Measurements from ENCODE around the gene SNTN. TPM values are rescaled to one million over a fixed set of nuclear protein-coding genes. Genes with fewer than 3 reads are reported as not detected.

The SNTN gene
- polyA plus RNA-seq, 1 of the 3 experiments (the other 2 are of a cell fraction): not detected

DNA sequence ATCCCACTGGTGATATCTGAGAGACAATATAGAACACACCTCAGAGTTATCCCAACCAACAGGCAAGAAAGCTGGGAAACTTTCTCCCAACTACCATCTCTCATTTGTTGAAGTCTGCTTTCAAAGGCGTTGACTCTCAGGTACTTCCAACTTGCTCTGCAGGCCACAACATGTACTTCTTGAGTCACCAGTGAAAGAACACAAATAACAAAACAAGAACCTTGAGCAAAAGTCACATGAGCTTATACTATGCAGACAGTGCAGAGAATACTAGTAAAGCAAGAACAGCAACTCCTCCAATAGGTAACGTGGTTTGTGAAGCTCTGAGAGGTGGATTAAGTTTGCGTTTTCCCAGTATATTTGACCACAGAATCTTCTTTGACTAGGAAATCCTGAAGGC, 20.6 kb downstream of the SNTN start:
- no peaks in the 10 kb centered on the region for H3K27me3 ChIP-seq (ENCODE audit: insufficient read depth)
- no peaks in the 10 kb centered on the region for H3K9me3 ChIP-seq
- H3K79me2 ChIP-seq (ENCODE audit: insufficient read depth): no peaks in the 10 kb centered on the region
- no peaks in the 10 kb centered on the region for H3F3A ChIP-seq (replicated peaks; ENCODE audit: insufficient read depth)
- no peaks in the 10 kb centered on the region for H3K36me3 ChIP-seq (replicated peaks in 1 of 2; ENCODE audit: control insufficient read depth in 1 of 2, insufficient read depth in 2 of 2, low read length in 1 of 2)
- TF ChIP-seq NRF1 (IDR thresholded peaks at IDR 0.05; ENCODE audit: low read depth, low read length) (no peak), JUND (IDR thresholded peaks at IDR 0.05) (no peak), EP300 (IDR thresholded peaks at IDR 0.05; ENCODE audit: borderline replicate concordance in 1 of 2, low read depth in 1 of 2, low read length in 1 of 2) (no peak)
- no peaks in the 10 kb centered on the region for H4K20me1 ChIP-seq (ENCODE audit: insufficient read depth)
- POLR2A ChIA-PET: no interaction called here
- 69% methylated on average over 3 of the region's 3 CpGs for WGBS (ENCODE audit: low lambda C conversion rate)
- no peaks in the 10 kb centered on the region for H3K9me2 ChIP-seq
- no peak overlapping the region for H3K4me3 ChIP-seq (ENCODE audit: low read depth in 2 of 2, low read length in 1 of 2)
- no peaks in the 10 kb centered on the region; a peak in 1 of 4 replicates for H3K4me1 ChIP-seq (ENCODE audit: control insufficient read depth in 1 of 2, insufficient read depth in 2 of 2, low read depth in 1 of 2, low read length in 1 of 2)
- no peak overlapping the region for H3K4me2 ChIP-seq
- no peak overlapping the region for H2AFZ ChIP-seq (ENCODE audit: low read depth)
- DNase-seq: no peak
- H3K9ac ChIP-seq: no peak overlapping the region
- CTCF ChIA-PET: interaction anchor here (0.8 kb wide), 1 partner anchor 40 kb away, joined by 3 read pairs; no protein-coding TSS in a partner anchor
- no peak overlapping the region for H3K27ac ChIP-seq (ENCODE audit: low read depth in 2 of 2, low read length in 1 of 2)

DNA sequence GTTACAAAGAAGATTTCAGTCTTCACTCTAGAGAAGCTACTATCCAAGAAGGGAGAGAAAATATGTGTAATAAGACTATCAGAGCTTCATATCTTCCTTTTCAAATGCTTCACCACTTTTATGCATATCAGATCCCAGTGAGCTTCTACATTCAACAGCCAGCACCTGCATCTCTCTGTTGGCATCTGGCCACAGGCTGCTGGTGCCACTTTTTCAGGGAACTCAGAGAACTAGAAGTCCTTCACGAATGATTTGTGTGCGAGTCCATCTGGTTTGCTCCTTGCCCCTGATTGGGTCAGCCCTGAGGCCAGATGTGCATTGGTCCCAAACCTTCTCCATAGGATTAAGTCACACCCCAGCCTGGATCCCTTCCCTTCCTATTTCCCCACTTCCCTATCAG, 22.1 kb downstream of the SNTN start:
- ChIA-PET CTCF (interaction anchor here (1.7 kb wide), 1 partner anchor 9 kb away, joined by 4 read pairs; no protein-coding TSS in a partner anchor), POLR2A (no interaction called here)
- H3K36me3 ChIP-seq (replicated peaks in 1 of 2; ENCODE audit: control insufficient read depth in 1 of 2, insufficient read depth in 2 of 2, low read length in 1 of 2): no peaks in the 10 kb centered on the region
- no peaks in the 10 kb centered on the region for H3K27me3 ChIP-seq (ENCODE audit: insufficient read depth)
- no peaks in the 10 kb centered on the region for H3K9me3 ChIP-seq
- no peaks in the 10 kb centered on the region; a peak in 1 of 4 replicates for H3K4me1 ChIP-seq (ENCODE audit: control insufficient read depth in 1 of 2, insufficient read depth in 2 of 2, low read depth in 1 of 2, low read length in 1 of 2)
- no peak for DNase-seq
- no peak overlapping the region for H3K9ac ChIP-seq
- no peaks in the 10 kb centered on the region for H3K79me2 ChIP-seq (ENCODE audit: insufficient read depth)
- H3K4me3 ChIP-seq (ENCODE audit: low read depth in 2 of 2, low read length in 1 of 2): no peak overlapping the region
- H3K4me2 ChIP-seq: no peak overlapping the region
- H3F3A ChIP-seq (replicated peaks; ENCODE audit: insufficient read depth): no peaks in the 10 kb centered on the region
- WGBS (ENCODE audit: low lambda C conversion rate): 79% methylated on average over 2 of the region's 2 CpGs
- TF ChIP-seq TCF12 (IDR thresholded peaks at IDR 0.05) (no peak), YY1 (IDR thresholded peaks at IDR 0.05; ENCODE audit: low read depth) (no peak), NRF1 (IDR thresholded peaks at IDR 0.05; ENCODE audit: low read depth, low read length) (no peak), EP300 (IDR thresholded peaks at IDR 0.05; ENCODE audit: borderline replicate concordance in 1 of 2, low read depth in 1 of 2, low read length in 1 of 2) (no peak), ELF1 (IDR thresholded peaks at IDR 0.05) (no peak), RAD21 (IDR thresholded peaks at IDR 0.05; ENCODE audit: low read length) (no peak), MEF2A (IDR thresholded peaks at IDR 0.05; ENCODE audit: borderline replicate concordance, low read depth) (no peak), MXI1 (IDR thresholded peaks at IDR 0.05; ENCODE audit: low read depth, low read length) (no peak), EZH2phosphoT487 (IDR thresholded peaks at IDR 0.05; ENCODE audit: borderline replicate concordance, low read depth) (no peak), SMC3 (IDR thresholded peaks at IDR 0.05; ENCODE audit: low read depth, low read length) (no peak), RXRA (IDR thresholded peaks at IDR 0.05; ENCODE audit: borderline replicate concordance, low read depth) (no peak), CHD2 (IDR thresholded peaks at IDR 0.05; ENCODE audit: low read length, partially characterized antibody) (no peak), JUND (IDR thresholded peaks at IDR 0.05) (no peak), FOSL2 (IDR thresholded peaks at IDR 0.05; ENCODE audit: borderline replicate concordance, low read depth) (no peak)
- TF ChIP-seq, protein P1, sequence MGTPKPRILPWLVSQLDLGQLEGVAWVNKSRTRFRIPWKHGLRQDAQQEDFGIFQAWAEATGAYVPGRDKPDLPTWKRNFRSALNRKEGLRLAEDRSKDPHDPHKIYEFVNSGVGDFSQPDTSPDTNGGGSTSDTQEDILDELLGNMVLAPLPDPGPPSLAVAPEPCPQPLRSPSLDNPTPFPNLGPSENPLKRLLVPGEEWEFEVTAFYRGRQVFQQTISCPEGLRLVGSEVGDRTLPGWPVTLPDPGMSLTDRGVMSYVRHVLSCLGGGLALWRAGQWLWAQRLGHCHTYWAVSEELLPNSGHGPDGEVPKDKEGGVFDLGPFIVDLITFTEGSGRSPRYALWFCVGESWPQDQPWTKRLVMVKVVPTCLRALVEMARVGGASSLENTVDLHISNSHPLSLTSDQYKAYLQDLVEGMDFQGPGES (IDR thresholded peaks at IDR 0.05; ENCODE audit: low read depth, low read length): no peak
- TF ChIP-seq, protein P2, sequence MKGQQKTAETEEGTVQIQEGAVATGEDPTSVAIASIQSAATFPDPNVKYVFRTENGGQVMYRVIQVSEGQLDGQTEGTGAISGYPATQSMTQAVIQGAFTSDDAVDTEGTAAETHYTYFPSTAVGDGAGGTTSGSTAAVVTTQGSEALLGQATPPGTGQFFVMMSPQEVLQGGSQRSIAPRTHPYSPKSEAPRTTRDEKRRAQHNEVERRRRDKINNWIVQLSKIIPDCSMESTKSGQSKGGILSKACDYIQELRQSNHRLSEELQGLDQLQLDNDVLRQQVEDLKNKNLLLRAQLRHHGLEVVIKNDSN (IDR thresholded peaks at IDR 0.05; ENCODE audit: borderline replicate concordance, low read depth): no peak
- TF ChIP-seq, protein P3, sequence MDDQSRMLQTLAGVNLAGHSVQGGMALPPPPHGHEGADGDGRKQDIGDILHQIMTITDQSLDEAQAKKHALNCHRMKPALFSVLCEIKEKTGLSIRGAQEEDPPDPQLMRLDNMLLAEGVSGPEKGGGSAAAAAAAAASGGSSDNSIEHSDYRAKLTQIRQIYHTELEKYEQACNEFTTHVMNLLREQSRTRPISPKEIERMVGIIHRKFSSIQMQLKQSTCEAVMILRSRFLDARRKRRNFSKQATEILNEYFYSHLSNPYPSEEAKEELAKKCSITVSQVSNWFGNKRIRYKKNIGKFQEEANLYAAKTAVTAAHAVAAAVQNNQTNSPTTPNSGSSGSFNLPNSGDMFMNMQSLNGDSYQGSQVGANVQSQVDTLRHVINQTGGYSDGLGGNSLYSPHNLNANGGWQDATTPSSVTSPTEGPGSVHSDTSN (IDR thresholded peaks at IDR 0.05): no peak
- no peak overlapping the region for H3K27ac ChIP-seq (ENCODE audit: low read depth in 2 of 2, low read length in 1 of 2)
- no peaks in the 10 kb centered on the region for H3K9me2 ChIP-seq
- H2AFZ ChIP-seq (ENCODE audit: low read depth): no peak overlapping the region
- H4K20me1 ChIP-seq (ENCODE audit: insufficient read depth): no peaks in the 10 kb centered on the region

Measured in SK-N-SH (cell line).